Measurements from ENCODE around the gene PPP1R10.

DNA sequence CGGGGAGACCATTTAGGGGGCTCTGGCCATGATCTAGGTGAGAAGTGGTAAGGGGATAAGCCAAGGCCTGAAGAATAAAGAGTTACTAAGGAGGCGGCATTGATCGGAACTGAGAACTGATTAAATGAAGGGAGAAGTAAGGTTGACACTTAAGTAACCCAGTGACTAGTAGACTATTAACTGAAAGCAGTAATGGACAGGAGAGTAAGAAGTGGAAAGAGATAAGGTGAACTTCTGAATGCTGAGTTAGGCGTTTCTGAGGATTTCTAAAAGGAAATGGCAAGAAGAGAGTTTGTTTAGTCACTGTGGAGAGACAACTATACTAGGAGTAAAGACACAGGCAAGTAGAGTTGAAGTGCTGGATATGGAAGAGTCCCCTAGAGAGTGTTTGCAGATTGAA, 43.9 kb downstream of the PPP1R10 start:
- TF ChIP-seq, protein P1, sequence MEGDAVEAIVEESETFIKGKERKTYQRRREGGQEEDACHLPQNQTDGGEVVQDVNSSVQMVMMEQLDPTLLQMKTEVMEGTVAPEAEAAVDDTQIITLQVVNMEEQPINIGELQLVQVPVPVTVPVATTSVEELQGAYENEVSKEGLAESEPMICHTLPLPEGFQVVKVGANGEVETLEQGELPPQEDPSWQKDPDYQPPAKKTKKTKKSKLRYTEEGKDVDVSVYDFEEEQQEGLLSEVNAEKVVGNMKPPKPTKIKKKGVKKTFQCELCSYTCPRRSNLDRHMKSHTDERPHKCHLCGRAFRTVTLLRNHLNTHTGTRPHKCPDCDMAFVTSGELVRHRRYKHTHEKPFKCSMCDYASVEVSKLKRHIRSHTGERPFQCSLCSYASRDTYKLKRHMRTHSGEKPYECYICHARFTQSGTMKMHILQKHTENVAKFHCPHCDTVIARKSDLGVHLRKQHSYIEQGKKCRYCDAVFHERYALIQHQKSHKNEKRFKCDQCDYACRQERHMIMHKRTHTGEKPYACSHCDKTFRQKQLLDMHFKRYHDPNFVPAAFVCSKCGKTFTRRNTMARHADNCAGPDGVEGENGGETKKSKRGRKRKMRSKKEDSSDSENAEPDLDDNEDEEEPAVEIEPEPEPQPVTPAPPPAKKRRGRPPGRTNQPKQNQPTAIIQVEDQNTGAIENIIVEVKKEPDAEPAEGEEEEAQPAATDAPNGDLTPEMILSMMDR (IDR thresholded peaks at IDR 0.05; ENCODE audit: insufficient read depth, low read depth, low read length) = no peak
- TF ChIP-seq EZH2 (IDR thresholded peaks at IDR 0.05; ENCODE audit: insufficient read depth, low read length) = no peak

All from astrocyte (in vitro differentiated cells and primary cell).